Uterus (tissue), 4 donors: ENCODE data around the gene KISS1. TPM values are rescaled to one million over a fixed set of nuclear protein-coding genes. Genes with fewer than 3 reads are reported as not detected.

Source experiments
- DNase-seq, 2 donors: peaks; one replicate each; pipeline ENCODE4 v3.0.0-alpha.2; 2019 to 2020
- H3K27ac ChIP-seq, 2 donors: fragments of 200-600 bp; sonication (generic); 1 replicate in 1 of 2; 2 replicates in 1 of 2; pipeline ENCODE4 v1.5.1; 2016 to 2018
- H3K27me3 ChIP-seq, 2 donors: fragments of 200-600 bp; sonication (generic); one replicate each; pipeline ENCODE4 v1.5.1; 2018 to 2019; ENCODE audit warnings: control low read depth in 1 of 2
- H3K36me3 ChIP-seq, 2 donors: fragments of 200-600 bp; sonication (generic); one replicate each; pipeline ENCODE4 v1.5.1; 2019; ENCODE audit warnings: control low read depth in 1 of 2
- H3K4me1 ChIP-seq, 2 donors: fragments of 200-600 bp; sonication (generic); one replicate each; pipeline ENCODE4 v1.5.1; 2018 to 2019; ENCODE audit warnings: control low read depth in 1 of 2
- H3K4me3 ChIP-seq, 2 donors: fragments of 200-600 bp; sonication (generic); 1 replicate in 1 of 2; 2 replicates in 1 of 2; pipeline ENCODE4 v1.5.1; 2018 to 2019; ENCODE audit warnings: mild to moderate bottlenecking in 1 of 2
- H3K9me3 ChIP-seq, 2 donors: fragments of 200-600 bp; sonication (generic); one replicate each; pipeline ENCODE4 v1.5.1; 2019; ENCODE audit warnings: control low read depth in 1 of 2
- CTCF ChIP-seq, 4 experiments: fragments of 200-600 bp in 2 of 4; fragments of 450-650 bp in 2 of 4; sonication (generic) in 2 of 4; IDR thresholded peaks; one replicate each; pipeline ENCODE4 v1.5.1; 2016 to 2019; ENCODE audit warnings: antibody characterized with exemption in 4 of 4, mild to moderate bottlenecking in 2 of 4, moderate library complexity in 1 of 4
- POLR2A ChIP-seq, 2 donors: fragments of 450-650 bp; IDR thresholded peaks; one replicate each; pipeline ENCODE4 v1.6.1; 2016; ENCODE audit warnings: antibody characterized with exemption in 2 of 2, mild to moderate bottlenecking in 1 of 2, moderate library complexity in 1 of 2
- intact Hi-C: fragments of 100-400 bp; cut with DNase I; formaldehyde crosslinking; loops from one replicate; pipeline ENCODE4 v1.15.1; 2023; ENCODE audit warnings: low total_unique reads
- total RNA-seq, 4 donors: library from RNA; depleted of rRNA in 3 of 4; stranded (reverse); fragments of >200 nt in 3 of 4; gene quantifications; one replicate each; pipeline versions ENCODE4 v1.1.0 to v1.2.4, GENCODE V29; 2014 to 2023
- donor health status: DM: yes; HTN: yes; CAD: no.

The KISS1 gene
- total RNA-seq, 4 donors from 2014 or later, result not detected

GRCh38 chr1:204162494-204163074 is 33.7 kb downstream of the KISS1 start:
- intact Hi-C loops, result loop anchor here (5.0 kb wide), 1 partner anchor 205 kb away; no protein-coding TSS in a partner anchor
- Histone ChIP-seq H3K9me3 (no peaks in the 10 kb centered on the region), H3K4me1 (no peaks in the 10 kb centered on the region), H3K36me3 (no peaks in the 10 kb centered on the region), H3K27me3 (no peaks in the 10 kb centered on the region), H3K4me3 (no peak overlapping the region), H3K27ac (no peak overlapping the region)
- TF ChIP-seq CTCF (IDR thresholded peaks at IDR 0.05) (peak; percentile 97 to 99 (median 98)), POLR2A (IDR thresholded peaks at IDR 0.05) (no peak)
- peak; percentile 77 to 84 for DNase-seq

DNA sequence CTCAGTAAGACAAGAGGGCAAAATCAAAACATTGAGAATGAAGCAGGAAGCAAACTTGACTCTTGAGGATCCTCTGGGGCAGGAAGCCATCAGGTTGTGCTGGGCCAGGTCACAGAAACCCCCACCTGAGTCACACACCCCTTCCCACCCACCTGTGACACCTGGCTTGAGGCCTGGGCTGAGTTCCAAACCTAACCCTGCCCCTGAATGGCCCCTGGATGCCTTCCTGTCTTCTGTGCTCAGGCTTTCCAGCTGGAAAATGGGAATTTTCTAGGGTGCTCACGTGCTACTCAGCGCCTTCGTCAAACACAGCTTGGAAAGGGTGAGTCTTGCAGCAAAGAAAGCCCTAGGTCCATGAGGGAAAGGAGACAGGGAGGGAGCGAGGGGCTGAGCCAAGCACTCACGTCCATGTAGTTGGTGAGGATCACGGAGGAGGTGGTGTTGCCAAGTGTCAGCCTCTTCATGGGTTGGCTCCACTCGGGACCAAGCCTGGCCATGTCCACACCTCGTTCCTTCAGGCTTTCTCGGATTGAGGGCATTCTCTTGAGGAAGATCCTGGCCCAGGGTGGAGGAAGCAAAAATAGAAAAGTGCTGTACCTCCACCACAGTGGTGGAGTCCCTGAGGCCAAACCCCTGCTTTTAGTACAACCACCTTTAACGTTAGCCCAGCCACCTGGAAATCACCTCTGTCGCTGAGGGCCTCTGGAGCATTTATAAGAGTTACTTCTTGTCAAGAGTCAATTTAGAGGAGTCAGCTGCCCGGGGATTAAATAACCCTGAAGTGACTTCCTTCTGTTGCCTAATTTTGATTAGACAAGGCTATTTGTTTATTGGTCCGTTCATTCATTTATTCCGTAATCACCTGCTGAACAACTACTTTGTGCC is 34.4 kb downstream of the KISS1 start:
- intact Hi-C loops, result loop anchor here (5.0 kb wide), 1 partner anchor 205 kb away; no protein-coding TSS in a partner anchor
- Histone ChIP-seq H3K36me3 (no peaks in the 10 kb centered on the region), H3K4me3 (no peak overlapping the region), H3K4me1 (no peaks in the 10 kb centered on the region), H3K27ac (no peak overlapping the region), H3K9me3 (no peaks in the 10 kb centered on the region), H3K27me3 (no peaks in the 10 kb centered on the region)
- TF ChIP-seq POLR2A (IDR thresholded peaks at IDR 0.05) (no peak), CTCF (IDR thresholded peaks at IDR 0.05) (no peak)
- no peak for DNase-seq

GRCh38 chr1:204157962-204158361 is 38.3 kb downstream of the KISS1 start:
- H3K4me3 ChIP-seq, result no peak overlapping the region
- DNase-seq, result no peak
- H3K27ac ChIP-seq, result no peak overlapping the region
- TF ChIP-seq CTCF (IDR thresholded peaks at IDR 0.05) (no peak), POLR2A (IDR thresholded peaks at IDR 0.05) (no peak)
- intact Hi-C loops, result no loop called here
- H3K9me3 ChIP-seq, result no peaks in the 10 kb centered on the region
- no peaks in the 10 kb centered on the region for H3K4me1 ChIP-seq
- H3K36me3 ChIP-seq, result no peaks in the 10 kb centered on the region
- no peaks in the 10 kb centered on the region for H3K27me3 ChIP-seq

DNA sequence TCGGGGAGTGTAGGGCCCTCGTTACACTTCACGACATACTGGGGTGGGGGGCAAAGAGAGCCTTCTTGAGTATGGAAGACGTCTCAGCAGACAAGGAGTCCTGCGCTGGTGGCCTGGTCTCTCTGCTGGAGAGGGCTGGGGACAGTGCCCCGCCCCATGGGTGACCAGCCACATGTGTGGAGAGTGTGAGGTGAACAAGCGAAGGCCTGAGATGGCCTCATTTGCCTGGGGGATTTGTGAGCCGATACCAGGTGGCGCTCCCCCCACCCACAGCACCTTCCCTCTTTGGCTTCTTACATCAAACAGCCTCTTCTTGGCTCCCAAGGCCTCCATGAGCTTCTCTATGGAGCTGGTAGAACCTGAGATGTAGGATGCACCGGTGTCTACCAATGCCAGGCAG is 40.4 kb downstream of the KISS1 start:
- intact Hi-C loops, result no loop called here
- TF ChIP-seq CTCF (IDR thresholded peaks at IDR 0.05) (no peak), POLR2A (IDR thresholded peaks at IDR 0.05) (no peak)
- H3K27ac ChIP-seq, result no peak overlapping the region
- H3K9me3 ChIP-seq, result no peaks in the 10 kb centered on the region
- no peaks in the 10 kb centered on the region for H3K36me3 ChIP-seq
- H3K27me3 ChIP-seq, result no peaks in the 10 kb centered on the region
- DNase-seq, result no peak
- peaks cover 0 to 7% of the 10 kb centered on the region in 2 donors for H3K4me1 ChIP-seq
- H3K4me3 ChIP-seq, result no peak overlapping the region
